GM19467 (cell line): ENCODE measurements around the gene LRRC56.

Experiments
- ATAC-seq: cut with Tn5 transposase; IDR thresholded peaks from one replicate; pipeline ENCODE4 v1.9.1; 2021; ENCODE audit warnings: mild to moderate bottlenecking, moderate library complexity; ENCODE audit not compliant: unreplicated experiment

LRRC56 gene

GRCh38 chr11:592918-593317 is 55.6 kb downstream of the LRRC56 start:
- no peak for ATAC-seq

DNA sequence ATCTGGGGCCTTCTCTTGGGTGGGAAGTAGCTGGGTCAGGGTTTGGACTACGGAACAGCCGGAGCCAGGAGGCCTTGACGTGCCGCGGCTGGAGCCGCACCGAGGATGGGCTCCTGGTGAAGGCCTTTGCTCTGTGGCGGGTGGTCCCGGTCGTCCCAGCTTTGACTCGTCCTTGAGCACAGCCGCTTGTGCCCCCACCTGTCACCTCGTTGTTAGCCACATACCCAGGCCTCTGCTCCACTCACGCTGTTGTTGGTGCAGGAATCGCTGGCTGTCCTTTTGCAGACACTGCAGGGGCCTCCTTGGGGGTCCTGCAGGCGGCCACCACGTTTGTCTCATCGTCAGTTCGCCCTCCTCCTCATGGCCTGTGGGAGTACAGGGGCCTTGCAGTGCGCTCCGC is 56.0 kb downstream of the LRRC56 start:
- ATAC-seq, result no peak

DNA sequence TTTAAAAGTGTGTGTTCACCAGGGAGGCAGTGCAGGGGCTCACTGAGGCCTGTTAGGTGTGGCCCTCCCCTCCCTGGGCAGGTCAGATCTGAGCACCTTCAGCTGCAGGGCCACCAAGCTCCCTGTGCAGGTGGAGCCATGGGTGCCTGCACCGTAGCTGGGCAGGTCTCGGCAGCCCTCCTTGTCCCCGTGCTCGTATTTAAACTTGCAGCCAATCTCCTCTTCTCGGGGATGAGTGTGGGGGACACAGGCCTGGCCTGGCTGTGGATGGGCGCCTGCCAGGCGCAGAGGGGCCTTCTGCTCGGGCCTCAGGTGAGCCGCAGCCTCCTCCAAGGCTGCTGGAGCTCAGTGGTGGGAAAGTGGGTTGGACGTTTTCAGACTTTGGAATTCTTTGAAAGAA is 58.1 kb downstream of the LRRC56 start:
- no peak for ATAC-seq

GRCh38 chr11:596374-596773 is 59.0 kb downstream of the LRRC56 start:
- no peak for ATAC-seq

GRCh38 chr11:597166-597725 is 59.9 kb downstream of the LRRC56 start:
- no peak for ATAC-seq

GRCh38 chr11:598005-598680 is 60.8 kb downstream of the LRRC56 start:
- ATAC-seq, result no peak

DNA sequence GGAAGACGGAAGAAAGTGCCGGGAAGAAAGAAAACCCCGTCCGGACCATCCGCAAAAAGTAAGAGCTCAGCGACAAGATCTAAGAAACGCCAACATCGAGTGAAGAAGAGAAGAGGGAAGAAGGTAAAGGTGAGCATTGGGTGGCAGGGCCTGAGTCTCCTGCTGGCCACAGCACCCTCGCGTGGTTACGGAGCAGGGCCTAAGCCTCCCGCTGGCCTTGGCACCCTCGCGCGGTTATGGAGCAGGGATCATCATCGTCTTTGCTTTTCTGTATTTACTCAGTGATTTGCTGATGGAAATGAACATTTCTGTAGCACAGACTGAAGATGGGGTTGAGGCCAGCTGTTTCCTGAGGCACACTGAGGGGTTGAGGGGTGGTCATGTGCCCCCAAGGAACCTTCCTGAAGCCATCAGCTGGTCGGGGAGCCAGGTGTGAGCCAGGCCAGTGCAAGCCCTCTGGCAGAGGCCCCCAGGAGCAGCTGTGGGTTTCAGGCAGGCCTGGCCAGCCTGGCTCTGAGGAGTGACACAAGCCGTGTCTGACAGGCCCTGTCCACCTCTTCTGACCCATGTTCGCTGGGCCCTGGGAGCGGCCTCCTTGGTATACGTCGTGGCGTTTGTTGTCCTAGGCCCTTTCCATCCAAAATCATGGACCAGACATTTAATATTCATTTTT is 64.4 kb downstream of the LRRC56 start:
- no peak for ATAC-seq

DNA sequence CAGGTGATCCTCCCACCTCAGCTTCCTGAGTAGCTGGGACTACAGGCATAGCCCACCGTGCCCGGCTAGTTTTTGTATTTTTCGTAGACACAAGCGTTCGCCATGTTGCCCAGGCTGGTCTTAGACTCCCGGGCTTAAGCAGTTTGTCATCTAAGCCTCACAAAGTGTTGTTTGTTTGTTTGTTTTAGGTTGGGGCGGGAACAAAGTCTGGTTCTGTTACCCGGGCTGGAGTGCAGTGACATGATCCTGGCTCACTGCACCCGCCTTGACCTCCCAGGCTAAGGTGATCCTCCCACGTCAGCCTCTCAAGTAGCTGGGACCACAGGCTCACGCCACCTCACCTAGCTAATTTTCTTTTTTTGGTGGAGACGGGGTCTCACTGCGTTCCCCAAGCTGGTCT is 65.8 kb downstream of the LRRC56 start:
- no peak for ATAC-seq
